PC-3 (cell line): ENCODE measurements around the gene SPAG7.

Source experiments
- CTCF ChIP-seq: fragments of 300-600 bp; sonication (generic); conservative IDR thresholded peaks from 2 replicates; pipeline ENCODE4 v1.5.1; 2017; ENCODE audit warnings: antibody characterized with exemption, low read depth, mild to moderate bottlenecking, low read length
- EZH2 ChIP-seq: fragments of 300-600 bp; sonication (generic); IDR thresholded peaks from one replicate; pipeline ENCODE4 v1.6.1; 2017; ENCODE audit warnings: antibody characterized with exemption, mild to moderate bottlenecking, low read length; ENCODE audit not compliant: unreplicated experiment
- EZH2phosphoT487 ChIP-seq: fragments of 300-600 bp; sonication (generic); IDR thresholded peaks from 2 replicates; pipeline ENCODE4 v1.6.1; 2018; ENCODE audit warnings: mild to moderate bottlenecking, antibody characterized with exemption, low read length, borderline replicate concordance

DNA sequence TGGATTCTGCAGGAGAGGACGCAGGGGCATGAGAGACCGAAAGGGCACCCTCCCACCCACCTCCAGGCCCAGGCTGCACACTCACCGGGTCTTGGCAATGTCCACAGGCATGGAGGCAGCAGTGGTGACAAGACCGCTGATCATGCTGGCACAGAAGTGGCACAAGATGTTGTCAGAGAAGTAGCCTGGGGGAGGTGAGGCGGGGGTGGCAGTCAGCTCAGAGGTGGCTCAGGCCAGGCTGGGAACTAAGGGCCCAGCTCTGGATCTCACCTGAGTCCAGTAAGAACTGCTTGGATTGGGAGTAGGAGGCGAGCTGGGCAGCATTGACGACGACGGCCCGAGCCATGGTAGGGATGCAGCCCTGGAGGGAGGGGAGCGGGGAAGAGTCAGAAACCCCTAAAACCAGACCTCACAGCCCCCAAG, 29.5 kb downstream of the SPAG7 start:
- TF ChIP-seq CTCF (no peak), EZH2 (no peak), EZH2phosphoT487 (no peak)
